K562 (cell line): ENCODE results near the gene HSPA1B. TPM values are rescaled to one million over a fixed set of nuclear protein-coding genes. Genes with fewer than 3 reads are reported as not detected.

Experiments used
- ATAC-seq: fragments of 200-7000 bp; cut with Tn5 transposase; 3 replicates; pipeline ENCODE4 v1.9.1; 2020; ENCODE audit warnings: moderate library complexity
- BruUV-seq: library from RNA; stranded (reverse); fragments of 400-500 nt; replicated peaks from 2 replicates; lab custom pipeline; 2021; lab: Mats Ljungman, UMichigan
- CTCF ChIA-PET: fragments of 300-600 bp; formaldehyde crosslinking; extraction: SDS; loops from one replicate; lab custom pipeline; 2021; ENCODE audit warnings: low intra/inter-chr PET ratio; lab: Yijun Ruan, JAX
- POLR2A ChIA-PET: fragments of 300-600, 350-650 bp; sonication (Branson Sonifier 250); formaldehyde crosslinking; extraction: SDS; loops from one replicate; lab custom pipeline; 2021; ENCODE audit warnings: antibody characterized with exemption, inconsistent platforms; lab: Yijun Ruan, JAX
- DNase-seq, 4 experiments: peaks; one replicate each; pipeline versions ENCODE4 v3.0.0 to v3.0.0-alpha.2; 2011 to 2018; ENCODE audit warnings: low spot score in 3 of 4, mixed read lengths in 3 of 4; ENCODE audit errors: extremely low read depth in 1 of 4
- FAIRE-seq: peaks from 2 replicates; lab custom pipeline; 2011; peaks lifted over from hg19 to GRCh38; lab: Jason Lieb, UNC
- H2AFZ ChIP-seq: 2 replicates; pipeline ENCODE4 v1.6.0; 2011; ENCODE audit warnings: low read depth, low read length, control low read depth, inconsistent platforms
- H3K27ac ChIP-seq: fragments of 200-600 bp; 3 replicates; pipeline ENCODE4 v1.8.0; 2011; ENCODE audit warnings: low read depth, mild to moderate bottlenecking, control low read depth, inconsistent platforms, low read length, moderate library complexity, mixed read lengths; ENCODE audit errors: extremely low read depth
- H3K27me3 ChIP-seq, 2 experiments: fragments of 300-600 bp in 1 of 2; 2 replicates in 1 of 2; 3 replicates in 1 of 2; pipeline versions ENCODE4 v1.6.0 to v1.8.0; 2011; ENCODE audit warnings: inconsistent platforms in 2 of 2, low read length in 2 of 2, mild to moderate bottlenecking in 1 of 2, mixed read lengths in 1 of 2, moderate library complexity in 1 of 2; ENCODE audit not compliant: control insufficient read depth in 2 of 2, insufficient read depth in 2 of 2
- H3K36me3 ChIP-seq: fragments of 300-600 bp; 3 replicates; pipeline ENCODE4 v1.8.0; 2011; ENCODE audit warnings: mild to moderate bottlenecking, low read length, inconsistent platforms; ENCODE audit not compliant: control insufficient read depth, insufficient read depth
- H3K4me1 ChIP-seq, 2 experiments: fragments of 200-600 bp in 1 of 2; replicated peaks in 1 of 2; 2 replicates in 1 of 2; 3 replicates in 1 of 2; pipeline versions ENCODE4 v1.5.1 to v1.8.0; 2011; ENCODE audit warnings: inconsistent platforms in 2 of 2, low read length in 2 of 2, mild to moderate bottlenecking in 1 of 2, mixed read lengths in 1 of 2, moderate library complexity in 1 of 2; ENCODE audit not compliant: control insufficient read depth in 2 of 2, insufficient read depth in 2 of 2
- H3K4me2 ChIP-seq: 2 replicates; pipeline ENCODE4 v1.6.1; 2011; ENCODE audit warnings: low read length, control low read depth, inconsistent platforms, mixed read lengths; ENCODE audit not compliant: insufficient read depth
- H3K4me3 ChIP-seq: fragments of 200-600 bp; sonication (generic), shearing (Covaris generic); 2 replicates; pipeline ENCODE4 v1.5.1; 2016; ENCODE audit warnings: control low read depth, inconsistent platforms
- H3K79me2 ChIP-seq: fragments of 200-600 bp; 3 replicates; pipeline ENCODE4 v1.8.0; 2011; ENCODE audit warnings: low read length, inconsistent platforms; ENCODE audit not compliant: control insufficient read depth, insufficient read depth
- H3K9ac ChIP-seq, 2 experiments: 2 replicates each; pipeline versions ENCODE4 v1.6.0 to v1.6.1; 2011; ENCODE audit warnings: low read depth in 2 of 2, low read length in 2 of 2, control low read depth in 1 of 2, inconsistent platforms in 1 of 2, mild to moderate bottlenecking in 1 of 2, mixed read lengths in 1 of 2; ENCODE audit not compliant: insufficient read depth in 1 of 2
- H3K9me1 ChIP-seq: one replicate; pipeline ENCODE4 v1.6.0; 2011; ENCODE audit warnings: inconsistent platforms, mild to moderate bottlenecking, low read length, moderate library complexity; ENCODE audit not compliant: control insufficient read depth, insufficient read depth
- H3K9me3 ChIP-seq: replicated peaks from 2 replicates; pipeline ENCODE4 v1.5.1; 2011; ENCODE audit warnings: low read depth, low read length, inconsistent platforms; ENCODE audit not compliant: control insufficient read depth, insufficient read depth
- H4K20me1 ChIP-seq: replicated peaks from 2 replicates; pipeline ENCODE4 v1.6.1; 2011; ENCODE audit warnings: low read length, inconsistent platforms, mixed read lengths; ENCODE audit not compliant: control insufficient read depth, insufficient read depth
- WGBS: fragments of 100-300 bp; shearing (Covaris generic); methylation state at CpG from one replicate; pipeline ENCODE4 v1.1.6; 2016; ENCODE audit warnings: low coverage, mixed read lengths; ENCODE audit not compliant: insufficient coverage; ENCODE audit errors: missing lambda C conversion rate; 5-methylcytosine and 5-hydroxymethylcytosine counted together
- in situ Hi-C: fragments of 300-500 bp; cut with MboI; formaldehyde crosslinking; loops from 4 replicates; pipeline ENCODE4 v1.15.0; 2018; ENCODE audit warnings: inconsistent platforms, mixed read lengths
- intact Hi-C: fragments of 100-400 bp; cut with micrococcal nuclease; formaldehyde crosslinking; loops from 2 replicates; pipeline ENCODE4 v1.14.2; 2022
- polyA plus RNA-seq, 8 experiments: library from polyadenylated mRNA; depleted of rRNA in 4 of 8; stranded (reverse) in 5 of 8; unstranded in 3 of 8; fragments of >200 nt; fragmentation: Nextera tagmentation in 2 of 8; fragmentation: Illumina TruSeq in 1 of 8; extraction: Ambion mirVana in 2 of 8; extraction: Trizol in 1 of 8; gene quantifications; 2 replicates each; pipeline versions ENCODE4 v1.2.1 to v1.2.3, GENCODE V29; 2011 to 2014; ENCODE audit warnings: inconsistent platforms in 1 of 8, missing spikeins in 1 of 8
- total RNA-seq, 7 experiments: library from RNA; depleted of rRNA in 6 of 7; stranded (reverse); fragments of >200 nt in 6 of 7; fragmentation: Illumina TruSeq in 2 of 7; extraction: Trizol in 2 of 7; gene quantifications; 2 replicates each; pipeline versions ENCODE4 v1.2.1 to v1.2.3, GENCODE V29; 2011 to 2021; ENCODE audit warnings: low replicate concordance in 1 of 7
- TF ChIP-seq, protein P1 (sequence below): fragments of 450-650 bp; IDR thresholded peaks from 2 replicates; pipeline ENCODE4 v1.6.1; 2016

Gene HSPA1B
- total and polyA plus RNA-seq, 9 of the 15 experiments (the other 6 are each of a cell fraction or from before 2014, with no cell fraction given) = 0.27 to 227 (median 51.2) TPM

DNA sequence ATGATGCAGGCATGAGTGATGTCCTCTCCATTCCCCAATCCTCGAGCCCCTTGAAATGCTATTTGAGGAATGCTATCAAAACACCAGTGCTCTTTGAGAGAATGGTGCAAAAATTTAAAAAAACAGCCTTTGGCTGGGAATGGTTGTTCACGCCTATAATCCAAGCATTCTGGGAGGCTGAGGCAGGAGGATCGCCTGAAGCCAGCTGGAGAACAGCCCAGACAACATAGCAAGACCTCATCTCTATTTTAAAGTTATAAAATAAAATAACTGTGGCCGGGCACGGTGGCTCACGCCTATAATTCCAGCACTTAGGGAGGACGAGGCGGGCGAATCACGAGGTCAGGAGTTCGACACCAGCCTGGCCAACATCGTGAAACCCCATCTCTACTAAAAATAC is 27.8 kb upstream of the HSPA1B start:
- POLR2A ChIA-PET = interaction anchor here (1.4 to 2.7 kb wide), 3 partner anchors 14 to 39 kb away, joined by 3 to 22 read pairs (median 6); partner anchors contain the start of genes HSPA1A and HSPA1L
- FAIRE-seq = no peak
- H3K4me3 ChIP-seq = no peak overlapping the region
- H3K27ac ChIP-seq = no peak overlapping the region
- no peak overlapping the region for H3K4me2 ChIP-seq
- DNase-seq = no peak
- H3K36me3 ChIP-seq = peaks cover 67% of the 10 kb centered on the region
- H3K4me1 ChIP-seq = peaks cover 4 to 19% of the 10 kb centered on the region in 2 experiments; a peak in 2 of 5 replicates
- intact Hi-C loops (no loop called here), in situ Hi-C loops (no loop called here)
- no peaks in the 10 kb centered on the region for H3K9me1 ChIP-seq
- peaks cover 39% of the 10 kb centered on the region for H3K79me2 ChIP-seq
- H2AFZ ChIP-seq = no peak overlapping the region
- no peak for ATAC-seq
- H4K20me1 ChIP-seq = no peaks in the 10 kb centered on the region
- BruUV-seq = no TSS peak
- CTCF ChIA-PET = interaction anchor here (0.6 kb wide), 1 partner anchor 66 kb away, joined by 3 read pairs; no protein-coding TSS in a partner anchor
- TF ChIP-seq, protein P1, sequence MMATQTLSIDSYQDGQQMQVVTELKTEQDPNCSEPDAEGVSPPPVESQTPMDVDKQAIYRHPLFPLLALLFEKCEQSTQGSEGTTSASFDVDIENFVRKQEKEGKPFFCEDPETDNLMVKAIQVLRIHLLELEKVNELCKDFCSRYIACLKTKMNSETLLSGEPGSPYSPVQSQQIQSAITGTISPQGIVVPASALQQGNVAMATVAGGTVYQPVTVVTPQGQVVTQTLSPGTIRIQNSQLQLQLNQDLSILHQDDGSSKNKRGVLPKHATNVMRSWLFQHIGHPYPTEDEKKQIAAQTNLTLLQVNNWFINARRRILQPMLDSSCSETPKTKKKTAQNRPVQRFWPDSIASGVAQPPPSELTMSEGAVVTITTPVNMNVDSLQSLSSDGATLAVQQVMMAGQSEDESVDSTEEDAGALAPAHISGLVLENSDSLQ = no peak
- TF ChIP-seq, all 486 proteins: peak for 0
- Histone ChIP-seq H3K9me3 (no peaks in the 10 kb centered on the region), H3K27me3 (no peaks in the 10 kb centered on the region), H3K9ac (no peak overlapping the region)
- WGBS = 96% methylated on average over 12 of the region's 12 CpGs
